Keratinocyte (primary cell): ENCODE measurements around the gene SDK2. TPM values are rescaled to one million over a fixed set of nuclear protein-coding genes. Genes with fewer than 3 reads are reported as not detected.
"Not testable (repeated sequence)": the region's sequence is repeated elsewhere in the genome, so short reads cannot be mapped to it uniquely, and the experiment has no call there.

Experiments used
- DNase-seq: peaks from one replicate; pipeline ENCODE4 v3.0.0-alpha.2; 2011; ENCODE audit warnings: low read depth, missing footprints, low spot score
- FAIRE-seq: peaks from 2 replicates; lab custom pipeline; 2011; peaks lifted over from hg19 to GRCh38; lab: Jason Lieb, UNC
- H2AFZ ChIP-seq: 2 replicates; pipeline ENCODE4 v1.6.0; 2012; ENCODE audit warnings: low read length, control low read depth, inconsistent platforms; ENCODE audit not compliant: control insufficient read depth
- H3K27ac ChIP-seq: 2 replicates; pipeline ENCODE4 v1.5.1; 2011; ENCODE audit warnings: low read length; ENCODE audit not compliant: control insufficient read depth, insufficient read depth
- H3K27me3 ChIP-seq: 3 replicates; pipeline ENCODE4 v1.6.0; 2011; ENCODE audit warnings: low read length; ENCODE audit not compliant: control insufficient read depth, insufficient read depth; ENCODE audit errors: extremely low read depth
- H3K36me3 ChIP-seq, 2 experiments: 2 replicates in 1 of 2; 3 replicates in 1 of 2; pipeline ENCODE4 v1.5.1; 2011; ENCODE audit warnings: low read length in 2 of 2, mild to moderate bottlenecking in 1 of 2; ENCODE audit not compliant: control insufficient read depth in 2 of 2, insufficient read depth in 2 of 2; ENCODE audit errors: extremely low read depth in 1 of 2
- H3K4me1 ChIP-seq: 3 replicates; pipeline ENCODE4 v1.5.1; 2011; ENCODE audit warnings: low read length; ENCODE audit not compliant: control insufficient read depth, insufficient read depth; ENCODE audit errors: extremely low read depth
- H3K4me2 ChIP-seq: 3 replicates; pipeline ENCODE4 v1.6.0; 2011; ENCODE audit warnings: low read depth, low read length; ENCODE audit not compliant: control insufficient read depth, insufficient read depth; ENCODE audit errors: extremely low read depth
- H3K4me3 ChIP-seq, 3 experiments: fragments of 200-600 bp in 1 of 3; sonication (generic) in 1 of 3; 2 replicates in 2 of 3; 3 replicates in 1 of 3; pipeline ENCODE4 v1.5.1; 2011 to 2016; ENCODE audit warnings: low read length in 3 of 3, mild to moderate bottlenecking in 3 of 3, control low read depth in 2 of 3, inconsistent platforms in 1 of 3, low read depth in 1 of 3, mixed read lengths in 1 of 3, mixed run types in 1 of 3, moderate library complexity in 1 of 3; ENCODE audit not compliant: control insufficient read depth in 2 of 3, insufficient read depth in 2 of 3; ENCODE audit errors: extremely low read depth in 1 of 3
- H3K79me2 ChIP-seq: 2 replicates; pipeline ENCODE4 v1.6.0; 2012; ENCODE audit warnings: low read length; ENCODE audit not compliant: control insufficient read depth, insufficient read depth
- H3K9ac ChIP-seq: 3 replicates; pipeline ENCODE4 v1.6.0; 2011; ENCODE audit warnings: low read length; ENCODE audit not compliant: control insufficient read depth, insufficient read depth; ENCODE audit errors: extremely low read depth
- H3K9me1 ChIP-seq: 3 replicates; pipeline ENCODE4 v1.6.0; 2011; ENCODE audit warnings: low read length; ENCODE audit not compliant: control insufficient read depth, insufficient read depth; ENCODE audit errors: extremely low read depth
- H3K9me3 ChIP-seq: 2 replicates; pipeline ENCODE4 v1.5.1; 2012; ENCODE audit warnings: low read depth, low read length; ENCODE audit not compliant: control insufficient read depth
- H4K20me1 ChIP-seq: 3 replicates; pipeline ENCODE4 v1.6.0; 2011; ENCODE audit warnings: low read length; ENCODE audit not compliant: control insufficient read depth, insufficient read depth; ENCODE audit errors: extremely low read depth
- CTCF ChIP-seq, 3 experiments: IDR thresholded peaks in 1 of 3; conservative IDR thresholded peaks in 1 of 3; optimal IDR thresholded peaks in 1 of 3; 2 replicates in 2 of 3; 3 replicates in 1 of 3; pipeline versions ENCODE3 to v1.5.1; 2011; ENCODE audit warnings: low read length in 3 of 3, mild to moderate bottlenecking in 3 of 3, moderate library complexity in 2 of 3, control low read depth in 1 of 3, inconsistent platforms in 1 of 3; ENCODE audit not compliant: insufficient read depth in 2 of 3; ENCODE audit errors: extremely low read depth in 1 of 3
- EZH2 ChIP-seq: IDR thresholded peaks from one replicate; pipeline ENCODE4 v1.6.1; 2012; ENCODE audit warnings: inconsistent platforms, mild to moderate bottlenecking, low read length, moderate library complexity
- dilution Hi-C: fragments of 300-500 bp; cut with MboI; formaldehyde crosslinking; loops from one replicate; pipeline ENCODE4 v1.7.0; 2020; ENCODE audit warnings: low sequenced_read_pairs; ENCODE audit not compliant: extremely low pct_ligation_motif_present
- polyA plus RNA-seq, 5 experiments: library from polyadenylated mRNA; depleted of rRNA in 3 of 5; stranded (reverse) in 3 of 5; stranded (forward) in 1 of 5; unstranded in 1 of 5; fragments of >200 nt; gene quantifications; 1 replicate in 1 of 5; 2 replicates in 3 of 5; 3 replicates in 1 of 5; pipeline versions ENCODE4 v1.2.1 to v1.2.3, GENCODE V29; 2011 to 2012; ENCODE audit warnings: missing spikeins in 2 of 5, low read depth in 1 of 5, low replicate concordance in 1 of 5

Gene SDK2
- polyA plus RNA-seq, 1 donor (not counting 4 experiments of a cell fraction or from before 2014, with no cell fraction given), result 1.8 TPM

GRCh38 chr17:73315471-73315870 is 328.8 kb downstream of the SDK2 start:
- Histone ChIP-seq H4K20me1 (no peaks in the 10 kb centered on the region), H3K9me3 (no peaks in the 10 kb centered on the region), H3K9me1 (no peaks in the 10 kb centered on the region), H3K9ac (no peak overlapping the region), H3K79me2 (no peaks in the 10 kb centered on the region), H3K4me3 (no peak overlapping the region), H2AFZ (no peak overlapping the region), H3K27me3 (no peaks in the 10 kb centered on the region), H3K27ac (no peak overlapping the region), H3K4me1 (peaks cover 25% of the 10 kb centered on the region), H3K4me2 (peak overlapping the region; percentile 37), H3K36me3 (no peaks in the 10 kb centered on the region)
- DNase-seq, result no peak
- TF ChIP-seq EZH2 (no peak), CTCF (optimal IDR thresholded peaks at IDR 0.05 in 1 of 3, IDR thresholded peaks at IDR 0.05 in 1 of 3, conservative IDR thresholded peaks at IDR 0.05 in 1 of 3; ENCODE audit: extremely low read depth in 1 of 3, insufficient read depth in 2 of 3, low read length in 3 of 3) (no peak)
- dilution Hi-C loops, result no loop called here
- no peak for FAIRE-seq

DNA sequence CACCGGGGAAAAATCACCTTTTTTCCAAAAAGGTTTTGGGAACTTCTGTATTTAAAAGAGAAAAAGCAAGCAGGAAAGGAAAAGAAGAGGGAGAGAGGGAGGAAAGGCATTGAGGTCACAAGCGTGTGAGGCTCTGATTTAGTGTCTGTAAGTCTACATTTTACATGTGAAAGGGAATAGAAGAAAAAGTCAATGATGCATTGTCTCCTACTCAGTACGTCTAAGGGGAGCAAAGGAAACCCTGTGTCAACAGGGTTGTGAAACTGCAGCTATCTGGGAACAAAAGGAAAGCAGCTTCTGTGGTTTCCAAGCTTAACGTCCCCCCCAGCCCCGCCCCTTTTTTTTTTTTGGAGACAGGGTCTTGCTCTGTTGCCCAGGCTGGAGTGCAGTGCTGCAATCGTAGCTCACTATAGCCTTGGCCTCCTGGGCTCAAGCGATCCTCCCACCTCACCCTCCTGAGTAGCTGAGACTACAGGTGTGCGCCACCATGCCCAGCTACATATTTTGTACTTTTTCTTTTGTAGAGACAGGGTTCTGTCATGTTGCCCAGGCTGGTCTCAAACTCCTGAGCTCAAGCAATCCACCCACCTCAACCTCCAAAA is 330.6 kb downstream of the SDK2 start:
- Histone ChIP-seq H3K36me3 (no peaks in the 10 kb centered on the region), H3K9me1 (no peaks in the 10 kb centered on the region), H3K79me2 (peaks cover 10% of the 10 kb centered on the region), H2AFZ (no peak overlapping the region), H3K4me1 (peaks cover 42% of the 10 kb centered on the region), H3K9me3 (no peaks in the 10 kb centered on the region), H3K27ac (no peak overlapping the region), H4K20me1 (no peaks in the 10 kb centered on the region), H3K4me2 (no peak overlapping the region), H3K27me3 (no peaks in the 10 kb centered on the region), H3K9ac (no peak overlapping the region), H3K4me3 (no peak overlapping the region)
- TF ChIP-seq EZH2, result no peak
- TF ChIP-seq CTCF (optimal IDR thresholded peaks at IDR 0.05 in 1 of 3, IDR thresholded peaks at IDR 0.05 in 1 of 3, conservative IDR thresholded peaks at IDR 0.05 in 1 of 3; ENCODE audit: extremely low read depth in 1 of 3, insufficient read depth in 2 of 3, low read length in 3 of 3), result no peak
- dilution Hi-C loops, result no loop called here
- no peak for FAIRE-seq
- DNase-seq, result no peak

- Histone ChIP-seq H3K27ac (peak overlapping the region; percentile 80), H3K4me2 (peak overlapping the region; percentile 67), H3K79me2 (peaks cover 15% of the 10 kb centered on the region), H3K4me1 (peaks cover 50% of the 10 kb centered on the region)
- FAIRE-seq, H2AFZ ChIP-seq, dilution Hi-C loops, H3K27me3 ChIP-seq, H3K36me3 ChIP-seq, H3K9me1 ChIP-seq, H3K9me3 ChIP-seq, H4K20me1 ChIP-seq, DNase-seq, H3K4me3 ChIP-seq, H3K9ac ChIP-seq: not testable (repeated sequence)
Observed at GRCh38 chr17:73312887-73313286, 331.4 kb downstream of the SDK2 start.
